ENCODE data around the gene CCDC92.

Gene CCDC92, protein sequence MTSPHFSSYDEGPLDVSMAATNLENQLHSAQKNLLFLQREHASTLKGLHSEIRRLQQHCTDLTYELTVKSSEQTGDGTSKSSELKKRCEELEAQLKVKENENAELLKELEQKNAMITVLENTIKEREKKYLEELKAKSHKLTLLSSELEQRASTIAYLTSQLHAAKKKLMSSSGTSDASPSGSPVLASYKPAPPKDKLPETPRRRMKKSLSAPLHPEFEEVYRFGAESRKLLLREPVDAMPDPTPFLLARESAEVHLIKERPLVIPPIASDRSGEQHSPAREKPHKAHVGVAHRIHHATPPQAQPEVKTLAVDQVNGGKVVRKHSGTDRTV

DNA sequence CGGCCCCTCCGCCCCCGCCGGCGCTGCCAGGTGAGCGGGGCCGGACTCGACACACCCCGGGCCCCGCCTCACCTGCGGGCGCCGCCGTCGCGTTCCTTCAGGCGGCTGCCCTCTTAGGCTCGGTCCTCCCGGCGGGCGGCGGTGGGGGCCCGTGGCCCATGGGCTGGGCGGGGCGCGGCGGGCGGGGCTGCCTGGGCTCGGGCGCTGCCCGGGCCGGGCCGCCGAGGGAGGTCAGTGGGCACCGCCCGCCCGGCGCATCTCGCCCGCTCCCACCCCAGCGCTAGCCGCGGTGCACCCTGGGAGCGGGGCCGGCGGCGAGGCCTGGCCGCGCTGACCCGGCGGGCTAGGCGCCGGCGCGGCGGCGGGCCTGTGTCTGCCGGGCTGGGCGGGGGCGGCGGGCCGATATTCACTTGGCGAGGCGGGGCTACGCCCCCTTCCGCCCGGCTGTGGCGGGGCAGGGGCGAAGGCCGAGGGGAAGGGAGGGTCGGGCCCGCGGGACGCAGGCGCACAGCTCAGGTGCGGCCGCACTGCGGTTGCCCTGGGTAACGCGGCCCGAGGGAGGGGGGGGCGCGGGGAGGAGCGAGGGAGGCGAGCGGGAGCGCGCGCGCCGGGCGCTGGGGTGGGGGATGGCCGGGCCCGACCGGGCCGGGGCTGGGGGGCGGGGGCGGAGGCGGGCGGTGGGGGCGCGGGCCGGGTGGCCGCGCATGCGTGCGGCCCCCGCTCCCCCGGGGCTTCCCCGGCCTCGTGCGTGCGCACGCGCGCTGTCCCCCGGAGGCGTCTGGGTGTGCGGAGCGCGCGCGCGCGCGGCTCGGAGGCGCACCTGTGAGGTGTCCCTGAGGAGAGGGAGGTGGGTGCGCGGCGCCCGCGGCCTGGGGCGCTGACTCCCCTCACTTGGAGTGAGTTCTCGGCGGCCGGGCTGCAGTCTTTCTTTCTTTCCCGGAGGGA lies at the start of gene CCDC92, which contains the start of gene ZNF664:
Gene CCDC92 (minus strand): TSS at position 375 of the 945 bp plus-strand sequence. CDS start 28,526 bp downstream, outside the sequence.
Gene ZNF664 (plus strand): TSS at position 759 of the 945 bp plus-strand sequence. CDS start 38,930 bp downstream, outside the sequence.
- peak in 54 of 56 donors; percentile 41 to 91 (median 81) for DNase-seq

DNA sequence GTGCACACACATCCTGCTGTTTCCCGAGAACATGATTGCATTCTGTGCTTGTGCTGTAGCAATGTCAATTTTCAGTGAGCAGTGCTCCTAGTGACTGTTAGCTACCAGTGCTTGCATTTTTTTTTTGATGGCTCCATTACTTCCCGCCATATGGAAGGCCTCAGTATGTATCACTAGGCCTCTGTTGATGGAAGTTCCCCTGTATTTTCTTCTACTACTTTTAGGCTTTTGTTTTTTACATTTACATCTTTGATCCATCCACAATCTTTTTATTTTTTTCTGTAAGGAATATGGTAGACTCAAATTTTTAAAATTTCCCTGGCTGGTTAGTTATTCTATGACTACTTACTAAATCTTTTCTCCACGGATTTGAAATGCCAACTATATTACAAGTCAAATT lies 49.5 kb upstream of the CCDC92 start:
- DNase-seq: no peak

DNA sequence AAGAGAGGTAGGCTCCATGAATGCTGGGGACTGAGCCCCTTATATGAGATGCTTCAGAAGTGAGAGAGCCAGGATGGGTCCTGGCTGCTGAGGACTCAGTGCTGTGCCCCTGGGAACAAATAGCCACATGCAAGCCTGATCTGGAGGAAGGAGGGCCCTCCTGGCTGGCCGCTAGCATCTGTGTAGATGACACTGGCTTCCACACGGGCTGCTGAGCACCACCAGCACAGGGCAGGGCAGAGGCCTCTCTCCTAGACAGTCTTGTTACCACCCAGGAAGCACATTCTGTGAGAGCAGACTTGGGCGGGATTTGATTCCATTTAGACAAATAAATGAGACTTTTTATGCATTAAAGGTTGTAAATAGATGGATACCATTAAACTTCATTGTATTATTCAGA lies 48.4 kb upstream of the CCDC92 start:
- no peak for DNase-seq

DNA sequence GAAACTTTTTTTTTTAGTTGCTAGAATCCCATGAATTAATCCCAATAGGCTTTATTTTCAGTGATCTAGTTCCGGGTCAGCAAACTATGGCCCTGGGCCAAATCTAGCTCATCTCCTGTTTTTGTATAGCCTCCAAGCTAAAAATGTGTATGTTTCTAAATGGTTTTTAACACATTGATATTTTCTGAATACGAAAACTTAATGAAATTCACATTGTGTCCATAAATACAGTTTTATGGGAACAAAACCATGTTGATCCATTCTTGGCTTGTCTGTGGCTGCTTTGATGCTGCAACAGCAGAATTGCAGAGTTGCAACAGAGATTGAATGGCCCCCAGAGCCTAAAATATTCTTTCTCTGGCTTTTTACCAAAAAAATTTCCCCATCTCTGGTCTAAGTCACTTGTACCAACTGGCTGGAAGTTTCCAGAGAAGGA lies 47.9 kb upstream of the CCDC92 start:
- no peak for DNase-seq

DNA sequence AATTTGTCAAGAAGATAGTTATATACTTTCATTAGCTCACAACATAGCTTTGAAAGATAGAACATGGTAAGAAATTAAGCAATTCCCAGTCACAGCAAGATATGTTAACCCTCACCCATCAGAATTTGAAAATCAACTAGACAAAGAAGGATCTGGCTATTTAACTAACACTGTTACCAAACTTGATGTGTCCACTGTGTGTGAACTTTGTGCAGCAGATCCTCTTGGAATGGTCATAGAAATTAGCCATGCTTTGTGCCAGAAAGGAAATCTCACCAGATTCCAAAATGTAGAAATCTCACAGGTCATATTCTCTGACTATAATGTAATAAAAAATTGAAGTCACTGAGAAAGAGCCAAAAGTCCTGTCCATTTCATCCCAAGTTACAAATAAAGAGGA lies 46.5 kb upstream of the CCDC92 start:
- DNase-seq: no peak

DNA sequence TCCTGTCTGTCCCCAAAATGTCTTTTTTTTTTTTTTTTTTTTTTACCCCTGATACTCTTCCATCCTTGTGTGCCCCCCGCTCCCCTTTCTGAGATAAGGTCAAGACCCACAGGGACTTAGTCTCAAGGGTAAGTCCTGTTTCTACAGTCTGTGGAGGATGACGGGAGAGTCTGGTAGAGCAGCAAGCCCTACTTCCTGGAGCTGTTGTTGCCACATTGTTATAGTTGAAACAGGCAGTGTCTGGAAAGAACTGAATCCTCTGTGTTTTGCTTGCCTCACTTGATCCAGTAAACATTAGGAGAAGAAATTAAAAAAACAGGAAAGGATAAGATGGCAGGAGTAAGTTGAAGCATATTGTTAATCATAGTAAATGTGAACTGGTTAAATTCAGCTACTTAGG lies 45.9 kb upstream of the CCDC92 start:
- no peak for DNase-seq

DNA sequence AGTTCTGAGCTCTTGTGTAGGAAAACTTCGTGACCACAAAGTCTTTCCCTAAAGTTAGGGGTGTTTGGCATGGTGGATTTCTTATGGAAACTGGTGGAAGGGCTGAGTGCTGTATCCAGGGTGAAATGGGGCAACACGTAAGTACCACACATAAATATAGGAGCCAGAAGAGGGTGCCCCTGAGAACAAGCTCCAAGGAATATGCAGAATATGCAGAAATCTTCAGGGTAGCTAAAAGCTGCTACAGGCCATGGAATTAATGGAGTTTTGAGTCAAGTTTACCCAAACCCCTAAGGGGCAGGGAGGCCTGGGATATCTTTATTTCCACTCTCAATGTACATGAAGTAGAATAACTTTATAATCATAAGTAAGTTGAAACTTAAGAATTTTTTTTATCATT lies 44.4 kb upstream of the CCDC92 start:
- DNase-seq: no peak

DNA sequence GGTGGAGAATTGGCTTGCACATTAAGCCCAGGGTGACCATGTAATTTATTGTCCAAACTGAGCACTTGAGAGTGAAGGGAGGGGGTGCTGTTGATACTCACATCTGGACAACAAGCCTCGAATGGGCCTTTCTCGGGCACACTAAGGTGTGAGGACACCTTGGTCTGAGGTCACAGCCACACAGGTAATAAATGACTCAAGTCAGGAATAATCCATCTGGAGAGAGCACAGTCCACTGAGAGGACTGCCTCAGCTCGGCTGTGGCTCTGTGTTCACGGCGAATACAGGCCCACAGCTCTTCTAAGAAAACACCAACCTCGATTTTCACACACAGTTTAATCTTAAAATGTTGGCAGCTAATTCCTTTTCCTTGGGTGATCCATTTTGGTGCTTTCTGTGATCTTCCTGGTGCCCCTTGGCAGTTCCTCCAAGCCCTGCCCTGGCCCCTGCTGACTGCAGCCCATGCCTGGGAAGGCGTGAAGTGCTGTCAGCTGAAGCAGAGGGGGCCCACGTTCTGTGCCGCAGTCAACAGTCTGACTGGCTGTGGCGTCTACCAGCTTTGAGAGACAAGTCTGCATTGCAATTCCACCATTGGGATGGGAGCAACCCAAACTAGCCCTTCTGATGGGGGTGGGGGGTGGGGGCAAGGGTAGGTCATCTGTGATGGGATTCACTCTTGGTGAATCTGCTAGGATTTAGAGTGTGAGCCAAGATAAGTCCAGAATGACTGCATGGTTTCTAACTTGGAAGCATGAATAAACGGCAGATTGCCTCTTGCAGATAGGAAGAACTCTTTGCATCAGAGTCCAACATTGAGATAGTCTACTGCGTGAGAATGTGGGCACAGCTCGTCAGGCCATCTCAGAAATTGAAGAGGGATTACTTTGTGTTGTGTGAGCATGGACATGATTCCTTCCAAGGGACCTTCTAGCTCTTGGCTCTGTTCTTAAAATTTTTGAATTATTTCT lies 43.1 kb upstream of the CCDC92 start:
- DNase-seq: no peak

DNA sequence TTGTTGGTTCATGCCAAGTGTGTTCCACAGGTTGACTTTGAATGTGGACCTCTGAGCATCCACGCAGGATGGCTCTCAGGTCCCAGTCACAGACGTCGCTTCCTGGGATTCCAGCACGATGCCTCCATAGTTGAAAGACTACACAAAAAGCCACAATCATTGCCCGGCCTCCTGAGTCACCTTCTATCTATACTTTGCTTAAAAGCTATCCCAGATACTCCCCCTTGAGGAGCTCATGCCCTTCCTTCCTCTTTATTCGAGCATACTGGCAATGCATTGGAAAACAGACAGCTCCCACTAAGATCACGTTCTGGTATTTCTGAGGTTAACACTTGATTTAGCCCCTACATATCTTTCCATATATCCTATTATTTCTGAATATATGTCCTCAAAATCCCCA lies 40.4 kb upstream of the CCDC92 start:
- DNase-seq: no peak

DNA sequence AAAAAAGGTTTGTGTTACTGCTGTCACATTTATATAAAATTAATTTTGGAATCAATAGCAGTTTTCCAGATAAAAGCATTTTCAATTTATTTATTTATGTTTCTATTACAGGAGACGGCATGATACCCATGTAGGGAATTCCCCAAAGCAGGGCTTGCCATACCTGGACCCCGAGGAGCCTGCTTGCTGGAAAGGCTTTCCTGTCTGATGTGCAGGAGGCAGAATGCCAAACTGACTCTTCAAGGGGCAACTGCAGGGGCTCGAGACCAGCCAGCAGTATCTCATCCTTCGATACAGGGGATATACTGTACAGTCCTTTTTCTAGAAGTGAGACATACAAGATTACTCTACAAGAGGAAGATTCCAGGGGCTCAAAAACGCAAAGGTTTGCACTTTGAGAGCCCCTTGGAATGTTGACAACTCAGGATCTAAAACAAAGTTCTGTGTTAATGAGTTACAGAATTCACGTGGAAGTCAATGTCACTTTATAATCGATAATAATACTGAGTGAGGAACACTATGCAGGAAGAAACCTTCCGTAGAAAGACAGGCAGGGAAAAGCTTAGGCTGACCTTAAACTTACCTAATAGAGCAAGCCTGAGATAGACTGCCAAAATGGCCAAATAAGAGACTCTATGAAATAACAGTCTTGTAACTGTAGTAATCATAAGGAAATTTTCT lies 38.9 kb upstream of the CCDC92 start:
- DNase-seq: no peak

DNA sequence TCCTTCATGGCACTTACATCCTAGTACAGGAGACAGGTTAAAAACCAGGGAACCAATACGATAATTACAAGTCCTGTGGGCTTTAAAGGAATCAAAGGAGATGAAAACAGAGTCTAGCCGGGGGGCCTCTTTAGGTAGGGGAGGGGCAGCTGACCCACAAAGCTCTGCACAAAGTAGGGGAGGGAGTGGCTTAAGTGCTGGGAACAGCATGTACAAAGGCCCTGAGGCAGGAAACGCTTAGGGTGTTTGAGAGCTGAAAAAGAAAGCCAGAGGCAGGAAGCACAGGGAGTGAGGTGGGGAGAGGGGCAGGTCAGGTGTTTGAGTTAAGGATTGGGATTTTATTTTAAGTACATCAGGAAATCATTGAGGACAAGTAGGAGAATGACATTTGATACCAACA lies 38.1 kb upstream of the CCDC92 start:
- DNase-seq: no peak

DNA sequence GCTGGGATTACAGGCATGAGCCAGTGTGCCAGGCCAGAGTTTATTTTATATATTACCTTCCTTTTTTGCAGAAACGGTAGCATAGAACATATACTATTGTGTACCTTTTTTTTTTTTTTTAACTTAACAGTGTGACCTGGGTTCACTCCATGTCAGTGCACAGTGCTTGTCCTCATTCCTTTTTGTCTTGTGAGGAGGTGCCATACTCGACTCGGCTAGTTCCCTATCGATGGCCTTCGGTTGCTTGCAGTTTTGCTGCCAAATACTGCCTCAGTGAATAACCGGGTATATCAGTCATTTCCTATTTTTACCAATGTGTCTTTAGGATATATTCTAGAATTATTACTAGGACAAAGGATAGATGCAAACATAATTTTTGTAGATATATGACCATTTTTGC lies 37.1 kb upstream of the CCDC92 start:
- no peak for DNase-seq

DNA sequence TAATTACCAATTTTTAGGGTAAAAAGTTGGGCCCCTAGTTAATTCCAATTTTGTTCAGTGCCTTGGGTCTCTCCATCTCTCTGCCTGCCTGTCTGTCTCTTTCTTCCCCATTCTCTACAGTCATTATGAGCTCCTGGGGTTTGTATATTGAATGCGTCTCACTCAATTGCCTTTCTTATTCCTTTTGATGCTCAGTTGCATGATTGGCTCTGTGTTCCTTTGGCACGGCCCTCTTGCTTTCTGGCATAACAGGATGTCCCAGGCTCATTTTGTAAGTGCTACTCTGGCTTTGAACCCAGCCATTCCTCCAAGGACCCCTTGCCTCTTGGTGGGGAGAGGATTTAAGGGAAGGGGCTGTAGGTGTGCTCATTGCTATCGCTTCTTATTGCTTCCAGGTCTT lies 36.0 kb upstream of the CCDC92 start:
- DNase-seq: peak in 1 of 56 donors; percentile 13

DNA sequence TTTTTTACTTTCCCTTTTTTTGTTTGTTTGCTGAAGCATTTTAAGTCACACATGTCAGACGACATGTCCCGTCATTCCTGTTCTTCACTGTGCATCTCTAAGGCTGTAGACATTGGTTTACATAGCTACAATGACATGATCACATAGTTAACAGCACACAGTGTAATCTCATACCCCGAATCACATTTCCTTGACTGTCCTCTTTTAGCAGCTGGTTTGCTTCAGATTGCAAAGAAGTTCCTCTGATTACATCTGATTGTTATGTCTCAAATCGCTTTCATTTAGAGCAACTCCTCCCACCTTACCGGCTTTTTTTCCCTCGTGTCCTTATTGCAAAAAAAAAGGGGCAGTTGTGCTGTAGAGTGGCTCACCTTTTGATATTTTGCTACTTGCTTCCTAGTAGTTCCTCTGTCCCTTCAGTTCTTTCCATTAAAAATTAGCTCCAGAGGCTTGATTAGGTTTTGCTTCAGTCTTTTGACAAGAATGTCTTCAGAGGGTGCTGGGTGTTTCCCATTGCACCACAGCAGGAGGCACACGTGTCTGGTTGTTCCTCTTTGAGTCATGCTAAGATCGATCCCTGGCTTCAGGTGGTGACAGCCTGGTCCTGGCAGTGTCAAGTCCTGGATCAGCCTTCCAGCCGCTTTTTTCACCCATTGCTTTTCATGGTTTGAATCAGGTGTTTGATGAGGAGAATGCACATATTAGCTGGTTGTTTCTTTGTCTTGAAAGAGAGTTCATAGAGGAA lies 35.4 kb upstream of the CCDC92 start:
- DNase-seq: no peak

DNA sequence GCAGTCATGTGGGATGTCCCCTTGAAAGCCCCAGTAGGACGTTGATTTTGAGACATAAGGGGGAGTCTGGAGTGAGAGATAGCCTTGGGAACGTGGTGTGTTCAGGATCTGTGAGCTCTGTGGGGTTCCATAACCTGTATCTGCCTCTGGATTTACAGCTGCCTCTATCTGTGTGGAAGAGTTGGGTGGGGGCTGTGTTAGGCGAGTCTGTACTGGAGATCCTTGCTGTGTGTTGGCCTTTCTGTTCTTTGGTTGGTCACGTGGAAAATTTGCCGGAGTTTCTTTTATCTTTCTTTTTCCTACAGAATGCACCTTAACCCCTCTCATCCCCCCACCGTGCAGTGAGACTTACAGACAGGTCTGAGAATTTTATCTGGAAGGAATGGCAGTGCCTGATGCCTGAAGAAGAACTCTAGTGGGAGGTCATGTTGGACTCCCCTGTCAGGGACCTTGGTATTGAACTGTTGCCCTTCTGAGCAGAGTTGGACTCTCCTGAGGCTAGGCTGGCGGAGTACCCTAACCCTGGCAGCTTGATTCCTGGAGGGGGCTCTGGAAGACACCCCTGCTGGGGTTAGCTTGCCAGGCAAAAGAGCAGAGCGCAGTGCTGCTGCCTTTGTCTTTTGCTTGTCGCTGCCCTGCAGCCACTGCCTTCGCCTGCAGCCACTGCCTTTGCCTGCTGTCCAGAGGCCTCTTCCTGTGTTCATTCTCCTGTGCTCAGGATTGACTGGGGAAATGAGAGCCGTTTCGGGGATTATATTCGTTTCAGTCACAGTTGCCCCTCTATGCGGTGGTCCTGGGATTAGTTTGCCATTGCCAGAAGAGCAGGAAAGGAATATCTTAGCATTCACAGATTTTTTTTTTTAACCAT lies 34.4 kb upstream of the CCDC92 start:
- DNase-seq: peak in 2 of 56 donors; percentile 16 to 23

DNA sequence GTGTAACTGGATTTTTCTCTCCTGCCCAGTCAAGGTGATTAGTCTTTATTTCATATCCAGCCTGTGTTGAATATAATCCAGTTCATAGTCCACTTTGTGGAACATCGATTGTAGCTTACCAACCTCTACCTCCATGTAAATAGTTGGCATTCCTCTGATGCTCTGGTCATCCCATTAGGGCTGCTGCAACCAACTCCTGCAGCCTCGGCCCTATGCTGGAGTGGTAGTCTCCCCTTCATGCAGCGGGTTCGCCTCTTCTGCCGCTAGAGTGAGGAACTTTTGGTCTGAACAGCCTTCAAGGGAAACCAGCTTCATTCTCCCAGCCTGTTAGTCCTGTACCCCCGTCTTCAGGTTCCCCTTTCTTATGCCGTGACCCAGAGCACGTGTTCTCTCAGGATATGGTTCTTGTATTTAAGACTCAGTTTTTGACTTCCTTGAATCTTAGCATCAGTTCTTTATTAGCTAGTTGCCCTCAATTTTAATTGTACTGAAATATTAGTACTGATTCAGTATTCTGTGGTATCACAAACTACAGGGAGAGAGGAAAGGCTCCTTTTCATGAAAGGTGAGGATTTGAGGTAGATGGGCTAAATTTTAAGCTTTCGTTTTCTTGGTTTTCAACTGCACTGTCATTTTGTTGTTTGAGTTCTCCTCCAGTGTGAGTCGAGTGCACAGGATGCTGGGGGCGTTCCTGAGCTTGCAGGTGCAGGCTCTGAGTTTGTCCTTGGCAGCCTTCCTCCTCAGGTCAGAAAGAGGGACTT lies 33.6 kb upstream of the CCDC92 start:
- peak in 1 of 56 donors; percentile 38 for DNase-seq

DNA sequence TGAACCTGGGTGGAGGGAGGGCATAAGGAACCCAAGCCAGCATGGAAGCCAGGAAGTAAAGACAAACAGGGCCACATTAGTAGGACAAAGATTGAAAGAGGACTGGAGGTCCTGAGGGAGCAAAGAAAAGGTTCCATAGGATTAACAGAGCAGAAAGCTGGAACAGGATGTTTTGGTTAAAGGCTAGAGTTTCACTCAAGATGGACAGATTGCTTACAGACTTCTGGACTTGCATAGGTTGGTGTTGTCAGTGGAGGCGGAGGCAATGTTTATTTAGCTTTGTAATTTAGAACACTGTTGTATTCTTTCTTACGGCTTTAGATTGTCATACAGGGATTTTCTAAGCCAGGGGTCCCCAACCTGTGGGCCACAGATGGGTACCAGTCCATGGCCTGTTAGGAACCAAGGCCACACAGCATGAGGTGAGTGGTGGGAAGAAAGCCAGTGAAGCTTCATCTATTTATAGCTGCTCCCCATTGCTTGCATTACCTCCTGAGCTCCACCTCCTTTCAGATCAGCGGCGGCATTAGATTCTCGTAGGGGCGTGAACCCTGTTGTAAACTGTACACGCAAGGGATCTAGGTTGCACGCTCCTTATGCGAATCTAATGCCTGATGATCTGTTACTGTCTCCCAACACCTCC lies 31.7 kb upstream of the CCDC92 start:
- no peak for DNase-seq
